GM23338 (cell line): ENCODE results near the gene PRG3. TPM values are rescaled to one million over a fixed set of nuclear protein-coding genes. Genes with fewer than 3 reads are reported as not detected.
A peak's percentile ranks its signal among the peaks of the same experiment; 100 is the strongest.

ENCODE experiments used
- ATAC-seq: fragments of 200-7000 bp; cut with Tn5 transposase; 3 replicates; pipeline ENCODE4 v1.9.1; 2020
- DNase-seq: peaks from one replicate; pipeline ENCODE4 v3.0.0-alpha.2; 2015; ENCODE audit warnings: low spot score
- H2AFZ ChIP-seq: fragments of 200-600 bp; sonication (generic); 2 replicates; pipeline ENCODE4 v1.8.0; 2016; ENCODE audit warnings: antibody characterized with exemption, mild to moderate bottlenecking, moderate library complexity
- H3F3A ChIP-seq: fragments of 200-600 bp; sonication (generic); replicated peaks from 2 replicates; pipeline ENCODE4 v1.8.0; 2017; ENCODE audit warnings: antibody characterized with exemption, mixed run types, low read depth
- H3K27ac ChIP-seq: fragments of 200-600 bp; sonication (generic); 2 replicates; pipeline ENCODE4 v1.6.1; 2016; ENCODE audit warnings: low read depth
- H3K27me3 ChIP-seq: fragments of 200-600 bp; sonication (generic); 2 replicates; pipeline ENCODE4 v1.8.0; 2016; ENCODE audit warnings: mild to moderate bottlenecking, mixed run types, moderate library complexity; ENCODE audit not compliant: insufficient read depth
- H3K36me3 ChIP-seq: fragments of 200-600 bp; sonication (generic); 2 replicates; pipeline ENCODE4 v1.8.0; 2016; ENCODE audit warnings: mild to moderate bottlenecking; ENCODE audit not compliant: insufficient read depth
- H3K4me1 ChIP-seq: fragments of 200-600 bp; sonication (generic); 2 replicates; pipeline ENCODE4 v1.8.0; 2016; ENCODE audit warnings: mild to moderate bottlenecking, moderate library complexity; ENCODE audit not compliant: insufficient read depth
- H3K4me2 ChIP-seq: fragments of 200-600 bp; sonication (generic); 2 replicates; pipeline ENCODE4 v1.7.1; 2017; ENCODE audit warnings: mixed run types
- H3K4me3 ChIP-seq: fragments of 200-600 bp; sonication (generic); 2 replicates; pipeline ENCODE4 v1.6.1; 2016; ENCODE audit warnings: mixed run types
- H3K79me2 ChIP-seq: fragments of 200-600 bp; sonication (generic); replicated peaks from 2 replicates; pipeline ENCODE4 v1.8.0; 2017; ENCODE audit warnings: mild to moderate bottlenecking; ENCODE audit not compliant: insufficient read depth
- H3K9me2 ChIP-seq: fragments of 200-600 bp; sonication (generic); 2 replicates; pipeline ENCODE4 v1.8.0; 2017; ENCODE audit not compliant: insufficient read depth
- H4K20me1 ChIP-seq: fragments of 200-600 bp; sonication (generic); replicated peaks from 2 replicates; pipeline ENCODE4 v1.8.0; 2017; ENCODE audit warnings: mild to moderate bottlenecking; ENCODE audit not compliant: insufficient read depth
- H3K27ac Mint-ChIP-seq: 2 replicates; pipeline ENCODE4 v1.8.0; 2020; ENCODE audit warnings: inconsistent platforms, mild to moderate bottlenecking, moderate library complexity, mixed read lengths
- H3K27me3 Mint-ChIP-seq: 3 replicates; pipeline ENCODE4 v1.8.0; 2022; ENCODE audit warnings: low read depth, mild to moderate bottlenecking, moderate library complexity, mixed read lengths, inconsistent platforms; ENCODE audit not compliant: insufficient read depth, poor library complexity
- H3K36me3 Mint-ChIP-seq: 3 replicates; pipeline ENCODE4 v1.8.0; 2021; ENCODE audit warnings: low read depth, mild to moderate bottlenecking, inconsistent platforms, moderate library complexity, mixed read lengths
- H3K4me1 Mint-ChIP-seq: 3 replicates; pipeline ENCODE4 v1.8.0; 2020; ENCODE audit warnings: mild to moderate bottlenecking, inconsistent platforms, mixed read lengths
- H3K4me3 Mint-ChIP-seq: 3 replicates; pipeline ENCODE4 v1.8.0; 2021; ENCODE audit warnings: moderate library complexity, mild to moderate bottlenecking, inconsistent platforms, mixed read lengths
- H3K9me3 Mint-ChIP-seq: 3 replicates; pipeline ENCODE4 v1.8.0; 2020; ENCODE audit warnings: moderate library complexity, mild to moderate bottlenecking, inconsistent platforms, mixed read lengths
- CREB1 ChIP-seq: fragments of 250-450 bp; sonication (Bioruptor Pico); IDR thresholded peaks from 2 replicates; pipeline ENCODE4 v1.5.0; 2020; ENCODE audit warnings: low read depth, mild to moderate bottlenecking, moderate library complexity
- CTCF ChIP-seq, 2 experiments: fragments of 200-600 bp in 1 of 2; sonication (generic) in 1 of 2; conservative IDR thresholded peaks; 2 replicates each; pipeline versions ENCODE4 v1.5.1 to v1.6.1; 2016 to 2017; ENCODE audit warnings: antibody characterized with exemption in 2 of 2, low read depth in 2 of 2, mild to moderate bottlenecking in 2 of 2, moderate library complexity in 1 of 2
- EZH2phosphoT487 ChIP-seq: fragments of 200-600 bp; sonication (generic); IDR thresholded peaks from one replicate; pipeline ENCODE4 v1.8.1; 2018; ENCODE audit warnings: antibody characterized with exemption; ENCODE audit not compliant: unreplicated experiment
- JUNB ChIP-seq: IDR thresholded peaks from one replicate; pipeline ENCODE4 v1.6.1; 2016; ENCODE audit warnings: antibody characterized with exemption; ENCODE audit not compliant: unreplicated experiment
- POLR2AphosphoS5 ChIP-seq: IDR thresholded peaks from 2 replicates; pipeline ENCODE4 v1.6.1; 2016; ENCODE audit warnings: antibody characterized with exemption, low read depth
- polyA plus RNA-seq: library from polyadenylated mRNA; unstranded; fragments of >200 nt; fragmentation: Nextera tagmentation; extraction: Ambion mirVana; gene quantifications from 2 replicates; pipeline ENCODE4 v1.2.1, GENCODE V29; 2016
- total RNA-seq: library from RNA; depleted of rRNA; stranded (reverse); fragments of >200 nt; shearing (Covaris generic); gene quantifications from 2 replicates; pipeline ENCODE4 v1.2.3, GENCODE V29; 2014
- TF ChIP-seq, protein P1 (sequence below): IDR thresholded peaks from 2 replicates; pipeline ENCODE4 v1.6.1; 2016; ENCODE audit warnings: antibody characterized with exemption
- TF ChIP-seq, protein P2 (sequence below): fragments of 250-450 bp; sonication (Bioruptor Pico); IDR thresholded peaks from 2 replicates; pipeline ENCODE4 v1.5.0; 2020; ENCODE audit warnings: mild to moderate bottlenecking, moderate library complexity
- TF ChIP-seq, protein P3 (sequence below): IDR thresholded peaks from one replicate; pipeline ENCODE4 v1.6.1; 2018; ENCODE audit warnings: antibody characterized with exemption; ENCODE audit not compliant: unreplicated experiment

PRG3 gene
- total and polyA plus RNA-seq, 2 experiments from 2014 or later, result not detected

DNA sequence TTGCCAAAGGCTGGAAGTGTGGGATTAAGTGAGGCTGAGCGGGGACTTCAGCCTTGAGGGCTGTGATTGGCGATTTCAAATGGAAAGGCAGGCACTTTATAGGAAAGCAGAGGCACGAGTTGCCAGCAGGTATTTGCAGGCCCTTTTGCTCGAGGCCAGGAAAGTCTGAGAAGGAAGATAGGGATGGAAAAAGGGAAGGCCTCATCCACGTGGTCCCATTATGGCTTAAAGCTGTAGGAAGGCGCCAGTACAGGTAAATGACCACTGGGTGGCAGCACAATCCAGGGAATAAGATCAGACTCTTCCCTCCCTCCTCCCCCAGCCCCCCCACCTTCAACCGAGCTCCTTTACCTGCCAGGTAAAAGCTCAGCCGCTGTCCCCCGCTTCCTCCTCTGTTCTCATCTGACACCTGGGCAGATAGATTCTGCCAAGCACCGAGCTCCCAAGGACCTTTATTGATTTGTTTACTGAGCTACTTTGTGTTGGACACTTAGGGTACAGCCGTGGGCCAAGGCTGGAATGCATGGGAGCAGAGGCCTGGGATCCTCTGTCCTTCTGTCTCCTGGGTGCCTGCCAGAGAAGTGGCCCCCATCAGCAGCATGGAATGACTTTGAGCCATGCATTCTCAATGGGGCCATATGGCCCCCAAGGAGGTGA, 35.3 kb downstream of the PRG3 start:
- H3K4me2 ChIP-seq, result peak overlapping the region; percentile 74

More for the DNA sequence above, 35.3 kb downstream of the PRG3 start:
- TF ChIP-seq CTCF (conservative IDR thresholded peaks at IDR 0.05; ENCODE audit: low read depth in 2 of 2) (peak; percentile 63 to 83), POLR2AphosphoS5 (no peak), JUNB (no peak), CREB1 (CRISPR knock-in tag) (no peak), EZH2phosphoT487 (no peak)
- TF ChIP-seq, protein P1, sequence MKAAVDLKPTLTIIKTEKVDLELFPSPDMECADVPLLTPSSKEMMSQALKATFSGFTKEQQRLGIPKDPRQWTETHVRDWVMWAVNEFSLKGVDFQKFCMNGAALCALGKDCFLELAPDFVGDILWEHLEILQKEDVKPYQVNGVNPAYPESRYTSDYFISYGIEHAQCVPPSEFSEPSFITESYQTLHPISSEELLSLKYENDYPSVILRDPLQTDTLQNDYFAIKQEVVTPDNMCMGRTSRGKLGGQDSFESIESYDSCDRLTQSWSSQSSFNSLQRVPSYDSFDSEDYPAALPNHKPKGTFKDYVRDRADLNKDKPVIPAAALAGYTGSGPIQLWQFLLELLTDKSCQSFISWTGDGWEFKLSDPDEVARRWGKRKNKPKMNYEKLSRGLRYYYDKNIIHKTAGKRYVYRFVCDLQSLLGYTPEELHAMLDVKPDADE, result no peak
- TF ChIP-seq, protein P2, sequence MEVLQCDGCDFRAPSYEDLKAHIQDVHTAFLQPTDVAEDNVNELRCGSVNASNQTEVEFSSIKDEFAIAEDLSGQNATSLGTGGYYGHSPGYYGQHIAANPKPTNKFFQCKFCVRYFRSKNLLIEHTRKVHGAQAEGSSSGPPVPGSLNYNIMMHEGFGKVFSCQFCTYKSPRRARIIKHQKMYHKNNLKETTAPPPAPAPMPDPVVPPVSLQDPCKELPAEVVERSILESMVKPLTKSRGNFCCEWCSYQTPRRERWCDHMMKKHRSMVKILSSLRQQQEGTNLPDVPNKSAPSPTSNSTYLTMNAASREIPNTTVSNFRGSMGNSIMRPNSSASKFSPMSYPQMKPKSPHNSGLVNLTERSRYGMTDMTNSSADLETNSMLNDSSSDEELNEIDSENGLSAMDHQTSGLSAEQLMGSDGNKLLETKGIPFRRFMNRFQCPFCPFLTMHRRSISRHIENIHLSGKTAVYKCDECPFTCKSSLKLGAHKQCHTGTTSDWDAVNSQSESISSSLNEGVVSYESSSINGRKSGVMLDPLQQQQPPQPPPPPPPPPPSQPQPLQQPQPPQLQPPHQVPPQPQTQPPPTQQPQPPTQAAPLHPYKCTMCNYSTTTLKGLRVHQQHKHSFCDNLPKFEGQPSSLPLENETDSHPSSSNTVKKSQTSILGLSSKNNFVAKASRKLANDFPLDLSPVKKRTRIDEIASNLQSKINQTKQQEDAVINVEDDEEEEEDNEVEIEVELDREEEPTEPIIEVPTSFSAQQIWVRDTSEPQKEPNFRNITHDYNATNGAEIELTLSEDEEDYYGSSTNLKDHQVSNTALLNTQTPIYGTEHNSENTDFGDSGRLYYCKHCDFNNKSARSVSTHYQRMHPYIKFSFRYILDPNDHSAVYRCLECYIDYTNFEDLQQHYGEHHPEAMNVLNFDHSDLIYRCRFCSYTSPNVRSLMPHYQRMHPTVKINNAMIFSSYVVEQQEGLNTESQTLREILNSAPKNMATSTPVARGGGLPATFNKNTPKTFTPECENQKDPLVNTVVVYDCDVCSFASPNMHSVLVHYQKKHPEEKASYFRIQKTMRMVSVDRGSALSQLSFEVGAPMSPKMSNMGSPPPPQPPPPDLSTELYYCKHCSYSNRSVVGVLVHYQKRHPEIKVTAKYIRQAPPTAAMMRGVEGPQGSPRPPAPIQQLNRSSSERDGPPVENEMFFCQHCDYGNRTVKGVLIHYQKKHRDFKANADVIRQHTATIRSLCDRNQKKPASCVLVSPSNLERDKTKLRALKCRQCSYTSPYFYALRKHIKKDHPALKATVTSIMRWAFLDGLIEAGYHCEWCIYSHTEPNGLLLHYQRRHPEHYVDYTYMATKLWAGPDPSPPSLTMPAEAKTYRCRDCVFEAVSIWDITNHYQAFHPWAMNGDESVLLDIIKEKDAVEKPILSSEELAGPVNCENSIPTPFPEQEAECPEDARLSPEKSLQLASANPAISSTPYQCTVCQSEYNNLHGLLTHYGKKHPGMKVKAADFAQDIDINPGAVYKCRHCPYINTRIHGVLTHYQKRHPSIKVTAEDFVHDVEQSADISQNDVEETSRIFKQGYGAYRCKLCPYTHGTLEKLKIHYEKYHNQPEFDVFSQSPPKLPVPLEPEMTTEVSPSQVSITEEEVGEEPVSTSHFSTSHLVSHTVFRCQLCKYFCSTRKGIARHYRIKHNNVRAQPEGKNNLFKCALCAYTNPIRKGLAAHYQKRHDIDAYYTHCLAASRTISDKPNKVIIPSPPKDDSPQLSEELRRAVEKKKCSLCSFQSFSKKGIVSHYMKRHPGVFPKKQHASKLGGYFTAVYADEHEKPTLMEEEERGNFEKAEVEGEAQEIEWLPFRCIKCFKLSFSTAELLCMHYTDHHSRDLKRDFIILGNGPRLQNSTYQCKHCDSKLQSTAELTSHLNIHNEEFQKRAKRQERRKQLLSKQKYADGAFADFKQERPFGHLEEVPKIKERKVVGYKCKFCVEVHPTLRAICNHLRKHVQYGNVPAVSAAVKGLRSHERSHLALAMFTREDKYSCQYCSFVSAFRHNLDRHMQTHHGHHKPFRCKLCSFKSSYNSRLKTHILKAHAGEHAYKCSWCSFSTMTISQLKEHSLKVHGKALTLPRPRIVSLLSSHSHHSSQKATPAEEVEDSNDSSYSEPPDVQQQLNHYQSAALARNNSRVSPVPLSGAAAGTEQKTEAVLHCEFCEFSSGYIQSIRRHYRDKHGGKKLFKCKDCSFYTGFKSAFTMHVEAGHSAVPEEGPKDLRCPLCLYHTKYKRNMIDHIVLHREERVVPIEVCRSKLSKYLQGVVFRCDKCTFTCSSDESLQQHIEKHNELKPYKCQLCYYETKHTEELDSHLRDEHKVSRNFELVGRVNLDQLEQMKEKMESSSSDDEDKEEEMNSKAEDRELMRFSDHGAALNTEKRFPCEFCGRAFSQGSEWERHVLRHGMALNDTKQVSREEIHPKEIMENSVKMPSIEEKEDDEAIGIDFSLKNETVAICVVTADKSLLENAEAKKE (CRISPR knock-in tag), result no peak
- TF ChIP-seq, protein P3, sequence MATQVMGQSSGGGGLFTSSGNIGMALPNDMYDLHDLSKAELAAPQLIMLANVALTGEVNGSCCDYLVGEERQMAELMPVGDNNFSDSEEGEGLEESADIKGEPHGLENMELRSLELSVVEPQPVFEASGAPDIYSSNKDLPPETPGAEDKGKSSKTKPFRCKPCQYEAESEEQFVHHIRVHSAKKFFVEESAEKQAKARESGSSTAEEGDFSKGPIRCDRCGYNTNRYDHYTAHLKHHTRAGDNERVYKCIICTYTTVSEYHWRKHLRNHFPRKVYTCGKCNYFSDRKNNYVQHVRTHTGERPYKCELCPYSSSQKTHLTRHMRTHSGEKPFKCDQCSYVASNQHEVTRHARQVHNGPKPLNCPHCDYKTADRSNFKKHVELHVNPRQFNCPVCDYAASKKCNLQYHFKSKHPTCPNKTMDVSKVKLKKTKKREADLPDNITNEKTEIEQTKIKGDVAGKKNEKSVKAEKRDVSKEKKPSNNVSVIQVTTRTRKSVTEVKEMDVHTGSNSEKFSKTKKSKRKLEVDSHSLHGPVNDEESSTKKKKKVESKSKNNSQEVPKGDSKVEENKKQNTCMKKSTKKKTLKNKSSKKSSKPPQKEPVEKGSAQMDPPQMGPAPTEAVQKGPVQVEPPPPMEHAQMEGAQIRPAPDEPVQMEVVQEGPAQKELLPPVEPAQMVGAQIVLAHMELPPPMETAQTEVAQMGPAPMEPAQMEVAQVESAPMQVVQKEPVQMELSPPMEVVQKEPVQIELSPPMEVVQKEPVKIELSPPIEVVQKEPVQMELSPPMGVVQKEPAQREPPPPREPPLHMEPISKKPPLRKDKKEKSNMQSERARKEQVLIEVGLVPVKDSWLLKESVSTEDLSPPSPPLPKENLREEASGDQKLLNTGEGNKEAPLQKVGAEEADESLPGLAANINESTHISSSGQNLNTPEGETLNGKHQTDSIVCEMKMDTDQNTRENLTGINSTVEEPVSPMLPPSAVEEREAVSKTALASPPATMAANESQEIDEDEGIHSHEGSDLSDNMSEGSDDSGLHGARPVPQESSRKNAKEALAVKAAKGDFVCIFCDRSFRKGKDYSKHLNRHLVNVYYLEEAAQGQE, result no peak
- Histone ChIP-seq H3K4me3 (peak overlapping the region; percentile 43; the same call in 1 of the 2 replicates), H2AFZ (peak overlapping the region; percentile 98), H3K27ac (no peak overlapping the region), H3K9me2 (no peaks in the 10 kb centered on the region), H3K79me2 (no peaks in the 10 kb centered on the region), H3K36me3 (no peaks in the 10 kb centered on the region), H3F3A (0 out of 2 replicates have a peak, but pooled peaks cover 3% of the 10 kb centered on the region), H3K4me1 (peaks cover 26% of the 10 kb centered on the region), H3K27me3 (peaks cover 4% of the 10 kb centered on the region; the same call in 1 of the 2 replicates), H4K20me1 (no peaks in the 10 kb centered on the region)
- Mint-ChIP-seq H3K36me3 (no peaks in the 10 kb centered on the region; the same call in 2 of the 3 replicates), H3K9me3 (no peaks in the 10 kb centered on the region), H3K4me3 (no peak overlapping the region; the same call in 2 of the 3 replicates), H3K27me3 (peaks cover 29% of the 10 kb centered on the region), H3K27ac (no peak overlapping the region), H3K4me1 (peaks cover 39% of the 10 kb centered on the region)
- ATAC-seq (peak; percentile 63), DNase-seq (peak; percentile 97)
